ENCODE results near the gene DDT. TPM values are rescaled to one million over a fixed set of nuclear protein-coding genes. Genes with fewer than 3 reads are reported as not detected.

Gene DDT
- total RNA-seq, 1 experiment from 2014 or later, result 137 TPM

DNA sequence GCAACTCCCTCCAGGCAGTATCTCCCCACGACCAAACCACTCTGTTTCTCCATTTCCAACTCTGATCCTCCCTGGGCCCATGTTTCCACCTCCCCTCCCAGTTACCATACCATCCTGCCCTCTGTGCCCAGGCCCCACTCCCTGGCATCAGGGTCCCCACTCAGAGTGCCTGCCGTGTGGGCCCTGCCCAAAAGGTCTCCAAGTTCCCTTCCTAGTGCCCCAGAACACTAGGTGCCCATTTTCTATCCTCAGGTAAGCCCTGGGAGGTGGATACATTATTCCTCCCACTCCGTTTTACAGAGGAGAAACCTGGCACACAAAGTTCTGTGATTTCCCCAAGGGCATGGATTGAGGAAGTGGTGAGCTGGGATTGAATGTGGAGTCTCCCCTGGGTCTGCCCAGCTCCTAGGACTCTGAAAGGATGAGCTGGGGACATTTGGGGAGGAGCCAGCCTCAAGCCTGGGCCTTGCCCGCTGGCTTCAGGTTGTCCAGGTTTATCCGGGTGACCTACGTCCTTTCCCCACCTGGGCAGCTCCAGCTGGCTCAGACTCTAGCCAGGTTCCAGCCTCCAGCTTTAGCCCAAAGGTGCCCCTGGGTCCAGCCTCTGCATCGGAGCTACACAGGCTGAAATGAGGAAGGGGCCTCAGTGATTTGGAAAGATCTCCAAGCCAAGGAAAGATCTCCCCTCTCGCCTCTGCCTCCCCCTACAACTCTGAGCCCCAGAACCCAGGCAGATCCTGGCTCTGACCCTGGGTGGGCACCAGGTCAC is 33.2 kb upstream of the DDT start:
- DNase-seq (ENCODE audit: low read depth, low spot score) (no peak), ATAC-seq (no peak)
- POLR2A ChIA-PET, result no interaction called here
- intact Hi-C loops (cut with micrococcal nuclease; ENCODE audit: unreplicated experiment), result no loop called here
- no peaks in the 10 kb centered on the region for H3K4me1 ChIP-seq (ENCODE audit: control insufficient read depth, insufficient read depth, low read length)
- no peak overlapping the region for H3K4me3 ChIP-seq (ENCODE audit: low read depth in 2 of 2, low read length in 2 of 2)
- H3K36me3 ChIP-seq (ENCODE audit: control insufficient read depth, insufficient read depth, low read length), result no peaks in the 10 kb centered on the region
- no peaks in the 10 kb centered on the region for H3K27me3 ChIP-seq (ENCODE audit: control insufficient read depth, insufficient read depth, low read length)
- no peak overlapping the region for H3K27ac ChIP-seq (ENCODE audit: low read length)
- CTCF ChIA-PET, result interaction anchor here (0.7 kb wide), 1 partner anchor 146 kb away, joined by 3 read pairs; no protein-coding TSS in a partner anchor
- TF ChIP-seq POLR2AphosphoS5 (IDR thresholded peaks at IDR 0.05; ENCODE audit: low read depth, low read length) (no peak), REST (IDR thresholded peaks at IDR 0.05; ENCODE audit: insufficient read depth in 1 of 2, low read depth in 2 of 2, low read length in 1 of 2) (no peak), TCF7L2 (IDR thresholded peaks at IDR 0.05; ENCODE audit: low read depth, low read length) (no peak), CTCF (IDR thresholded peaks at IDR 0.05) (no peak), SIN3A (IDR thresholded peaks at IDR 0.05; ENCODE audit: borderline replicate concordance, insufficient read depth, low read depth, low read length) (no peak)
- in situ Hi-C loops (cut with HindIII; ENCODE audit: low pct_unique_long_range_greater_than_20kb, low sequenced_read_pairs), result no loop called here
- H3K9me3 ChIP-seq (ENCODE audit: control insufficient read depth, insufficient read depth, low read depth, low read length), result no peaks in the 10 kb centered on the region
- no TSS peak for BruUV-seq (replicated peaks)

DNA sequence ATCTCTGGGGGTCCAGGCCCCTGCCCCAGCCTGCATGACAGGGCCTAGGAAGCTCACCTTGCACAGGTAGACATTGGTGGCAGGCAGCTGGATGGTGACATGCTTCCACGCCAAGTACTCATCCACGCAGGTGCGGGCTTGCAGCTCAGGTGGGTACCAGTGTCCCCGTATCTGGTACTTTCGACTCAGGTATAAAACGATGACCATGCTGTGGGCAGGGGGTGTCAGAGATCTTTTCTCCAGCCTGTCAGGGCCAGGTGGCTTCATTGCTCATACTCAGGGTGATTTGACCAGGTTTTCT is 32.6 kb upstream of the DDT start:
- ChIA-PET CTCF (no interaction called here), POLR2A (interaction anchor here (0.6 kb wide), 1 partner anchor 118 kb away, joined by 10 read pairs; no protein-coding TSS in a partner anchor)
- BruUV-seq (replicated peaks), result no TSS peak
- no peak overlapping the region for H3K27ac ChIP-seq (ENCODE audit: low read length)
- no peak for ATAC-seq
- no peak for DNase-seq (ENCODE audit: low read depth, low spot score)
- in situ Hi-C loops (cut with HindIII; ENCODE audit: low pct_unique_long_range_greater_than_20kb, low sequenced_read_pairs) (no loop called here), intact Hi-C loops (cut with micrococcal nuclease; ENCODE audit: unreplicated experiment) (no loop called here)
- no peak for TF ChIP-seq REST (IDR thresholded peaks at IDR 0.05; ENCODE audit: insufficient read depth in 1 of 2, low read depth in 2 of 2, low read length in 1 of 2)
- no peak for TF ChIP-seq TCF7L2 (IDR thresholded peaks at IDR 0.05; ENCODE audit: low read depth, low read length)
- TF ChIP-seq POLR2AphosphoS5 (IDR thresholded peaks at IDR 0.05; ENCODE audit: low read depth, low read length), result no peak
- H3K4me3 ChIP-seq (ENCODE audit: low read depth in 2 of 2, low read length in 2 of 2), result no peak overlapping the region
- H3K4me1 ChIP-seq (ENCODE audit: control insufficient read depth, insufficient read depth, low read length), result no peaks in the 10 kb centered on the region
- no peaks in the 10 kb centered on the region for H3K9me3 ChIP-seq (ENCODE audit: control insufficient read depth, insufficient read depth, low read depth, low read length)
- H3K36me3 ChIP-seq (ENCODE audit: control insufficient read depth, insufficient read depth, low read length), result no peaks in the 10 kb centered on the region
- H3K27me3 ChIP-seq (ENCODE audit: control insufficient read depth, insufficient read depth, low read length), result no peaks in the 10 kb centered on the region
